Liver (tissue), 9 donors: ENCODE measurements around the gene RAVER2. TPM values are rescaled to one million over a fixed set of nuclear protein-coding genes. Genes with fewer than 3 reads are reported as not detected.
A peak's percentile ranks its signal among the peaks of the same experiment; 100 is the strongest.

Experiments
- DNase-seq: peaks from one replicate; pipeline ENCODE4 v3.0.0-alpha.2; 2017; ENCODE audit warnings: low spot score
- H3K27ac ChIP-seq, 2 donors: one replicate each; pipeline ENCODE4 v1.7.0; 2013; ENCODE audit warnings: inconsistent platforms in 2 of 2, low read length in 2 of 2, control low read depth in 1 of 2, low read depth in 1 of 2, mild to moderate bottlenecking in 1 of 2
- H3K27me3 ChIP-seq, 4 donors: one replicate each; pipeline versions ENCODE4 v1.6.1 to v1.7.0; 2013; ENCODE audit warnings: low read length in 3 of 4, inconsistent platforms in 1 of 4, mild to moderate bottlenecking in 1 of 4, moderate library complexity in 1 of 4; ENCODE audit not compliant: control insufficient read depth in 4 of 4, insufficient read depth in 4 of 4
- H3K36me3 ChIP-seq, 4 donors: one replicate each; pipeline versions ENCODE4 v1.6.1 to v1.7.0; 2013; ENCODE audit warnings: low read length in 3 of 4, mild to moderate bottlenecking in 3 of 4, low read depth in 1 of 4, moderate library complexity in 1 of 4; ENCODE audit not compliant: control insufficient read depth in 4 of 4, insufficient read depth in 3 of 4
- H3K4me1 ChIP-seq, 4 donors: one replicate each; pipeline versions ENCODE4 v1.6.1 to v1.7.0; 2013; ENCODE audit warnings: low read length in 3 of 4, mild to moderate bottlenecking in 3 of 4, moderate library complexity in 1 of 4; ENCODE audit not compliant: control insufficient read depth in 4 of 4, insufficient read depth in 4 of 4
- H3K4me3 ChIP-seq, 3 donors: one replicate each; pipeline versions ENCODE4 v1.6.1 to v1.7.0; 2013; ENCODE audit warnings: low read length in 3 of 3, control low read depth in 1 of 3, low read depth in 1 of 3, mild to moderate bottlenecking in 1 of 3
- H3K9ac ChIP-seq, 2 donors: one replicate each; pipeline ENCODE4 v1.7.0; 2013; ENCODE audit warnings: low read length in 2 of 2, mild to moderate bottlenecking in 2 of 2, moderate library complexity in 2 of 2, control low read depth in 1 of 2, low read depth in 1 of 2
- H3K9me3 ChIP-seq, 4 donors: one replicate each; pipeline versions ENCODE4 v1.6.1 to v1.7.0; 2013; ENCODE audit warnings: low read length in 3 of 4; ENCODE audit not compliant: control insufficient read depth in 4 of 4
- ATF3 ChIP-seq: IDR thresholded peaks from 2 replicates; pipeline ENCODE4 v1.6.1; 2016; ENCODE audit warnings: antibody characterized with exemption
- CTCF ChIP-seq: fragments of 150-350 bp; IDR thresholded peaks from 2 replicates; pipeline ENCODE4 v1.5.1; 2017; ENCODE audit warnings: improper control_type of control experiment, low read depth, low read length; ENCODE audit not compliant: missing input control
- EGR1 ChIP-seq, 2 donors: IDR thresholded peaks; 2 replicates each; pipeline ENCODE4 v1.6.1; 2016 to 2018; ENCODE audit warnings: antibody characterized with exemption in 2 of 2, low read depth in 2 of 2
- GABPA ChIP-seq, 2 donors: IDR thresholded peaks in 1 of 2; conservative IDR thresholded peaks in 1 of 2; 2 replicates each; pipeline ENCODE4 v1.6.1; 2016; ENCODE audit warnings: antibody characterized with exemption in 2 of 2, mild to moderate bottlenecking in 1 of 2, moderate library complexity in 1 of 2
- HNF4A ChIP-seq, 2 donors: conservative IDR thresholded peaks; 2 replicates each; pipeline ENCODE4 v1.6.1; 2016; ENCODE audit warnings: antibody characterized with exemption in 2 of 2, mild to moderate bottlenecking in 2 of 2
- HNF4G ChIP-seq: IDR thresholded peaks from 2 replicates; pipeline ENCODE4 v1.6.1; 2016; ENCODE audit warnings: antibody characterized with exemption
- NR2F2 ChIP-seq: IDR thresholded peaks from 2 replicates; pipeline ENCODE4 v1.6.1; 2016; ENCODE audit warnings: antibody characterized with exemption
- RAD21 ChIP-seq, 2 donors: IDR thresholded peaks; 2 replicates each; pipeline ENCODE4 v1.6.1; 2016; ENCODE audit warnings: antibody characterized with exemption in 2 of 2, mild to moderate bottlenecking in 2 of 2
- REST ChIP-seq: IDR thresholded peaks from 2 replicates; pipeline ENCODE4 v1.6.1; 2016; ENCODE audit warnings: antibody characterized with exemption, mild to moderate bottlenecking
- TAF1 ChIP-seq: conservative IDR thresholded peaks from 2 replicates; pipeline ENCODE4 v1.6.1; 2016; ENCODE audit warnings: antibody characterized with exemption, mild to moderate bottlenecking
- YY1 ChIP-seq: IDR thresholded peaks from 2 replicates; pipeline ENCODE4 v1.6.1; 2016; ENCODE audit warnings: antibody characterized with exemption, mild to moderate bottlenecking
- whole genome bisulfite sequencing: extraction: QIAGEN DNeasy Blood & Tissue Kit; methylation state at CpG from one replicate; pipeline ENCODE4 v1.1.7; 2013; 5-methylcytosine and 5-hydroxymethylcytosine counted together
- polyA plus RNA-seq, 2 donors: library from polyadenylated mRNA; stranded (reverse) in 1 of 2; unstranded in 1 of 2; fragments of 200-250 nt in 1 of 2; fragments of >200 nt in 1 of 2; fragmentation: Nextera tagmentation in 1 of 2; extraction: Ambion mirVana in 1 of 2; gene quantifications; one replicate each; pipeline versions ENCODE4 v1.2.1 to v1.2.3, GENCODE V29; 2013 to 2015
- total RNA-seq, 2 donors: library from RNA; depleted of rRNA; stranded (reverse); fragments of >200 nt; gene quantifications; one replicate each; pipeline ENCODE4 v1.2.3, GENCODE V29; 2014
- donor health status: healthy.
- donor health status: healthy.
- donor health status: healthy.
- donor health status: healthy.
- donor health status: healthy.

The RAVER2 gene
- total RNA-seq (1 to 10 TPM; 1.4 to 6.7 TPM), polyA plus RNA-seq (under 1 TPM; 0.40 to 0.50 TPM)

- Histone ChIP-seq H3K27me3 (no peaks in the 10 kb centered on the region), H3K9me3 (no peaks in the 10 kb centered on the region), H3K9ac (peak within 1 kb of the TSS; percentile 16 to 64), H3K4me1 (peaks cover 7 to 14% (median 8%) of the 10 kb centered on the region in 4 donors), H3K4me3 (peak within 1 kb of the TSS; percentile 58 to 89 (median 67)), H3K27ac (peak within 1 kb of the TSS; percentile 49 to 54), H3K36me3 (no peaks in the 10 kb centered on the region)
- under 1% methylated on average over 76 of the region's 76 CpGs for WGBS
- peak; percentile 74 for DNase-seq
- TF ChIP-seq HNF4G (no peak), CTCF (peak; percentile 21), RAD21 (IDR thresholded peaks at IDR 0.05) (peak; percentile 49), TAF1 (no peak)
Measured at GRCh38 chr1:64744492-64745180, at the start of gene RAVER2. RAVER2 (plus strand) TSS chr1:64745075; CDS start chr1:64745173, 98 bp downstream.

GRCh38 chr1:64696879-64697278, 48.0 kb upstream of the RAVER2 start:
- no peaks in the 10 kb centered on the region for H3K4me1 ChIP-seq
- over 99% methylated on average over 3 of the region's 3 CpGs for WGBS

More at GRCh38 chr1:64696879-64697278, 48.0 kb upstream of the RAVER2 start:
- H3K36me3 ChIP-seq, result no peaks in the 10 kb centered on the region
- H3K9me3 ChIP-seq, result no peaks in the 10 kb centered on the region
- no peak for DNase-seq
- no peak overlapping the region for H3K4me3 ChIP-seq
- no peak overlapping the region for H3K27ac ChIP-seq
- H3K9ac ChIP-seq, result no peak overlapping the region
- H3K27me3 ChIP-seq, result no peaks in the 10 kb centered on the region
- TF ChIP-seq TAF1 (no peak), CTCF (no peak), NR2F2 (no peak), YY1 (no peak), REST (no peak), RAD21 (IDR thresholded peaks at IDR 0.05) (no peak), ATF3 (no peak), HNF4A (conservative IDR thresholded peaks at IDR 0.05) (no peak), HNF4G (no peak), GABPA (IDR thresholded peaks at IDR 0.05 in 1 of 2, conservative IDR thresholded peaks at IDR 0.05 in 1 of 2) (no peak), EGR1 (IDR thresholded peaks at IDR 0.05; ENCODE audit: low read depth in 2 of 2) (no peak)
